Chondrocyte (in vitro differentiated cells): Measurements from ENCODE around the gene HNRNPA3. TPM values are rescaled to one million over a fixed set of nuclear protein-coding genes. Genes with fewer than 3 reads are reported as not detected.
A peak's percentile ranks its signal among the peaks of the same experiment; 100 is the strongest.
"Not testable (repeated sequence)": the region's sequence is repeated elsewhere in the genome, so short reads cannot be mapped to it uniquely, and the experiment has no call there.

ENCODE experiments used
- DNase-seq: peaks from one replicate; pipeline ENCODE4 v3.0.0; 2021; ENCODE audit warnings: mixed read lengths, low spot score
- H3K27ac Mint-ChIP-seq: one replicate; pipeline ENCODE4 v1.8.0; 2021; ENCODE audit warnings: mild to moderate bottlenecking, moderate library complexity, mixed read lengths; ENCODE audit not compliant: unreplicated experiment
- H3K27me3 Mint-ChIP-seq: 2 replicates; pipeline ENCODE4 v1.8.0; 2021; ENCODE audit warnings: low read depth, mixed read lengths
- H3K36me3 Mint-ChIP-seq: 2 replicates; pipeline ENCODE4 v1.8.0; 2021; ENCODE audit warnings: low read depth, mixed read lengths
- H3K4me1 Mint-ChIP-seq: 2 replicates; pipeline ENCODE4 v1.8.0; 2021; ENCODE audit warnings: low read depth, mild to moderate bottlenecking, mixed read lengths
- H3K4me3 Mint-ChIP-seq: one replicate; pipeline ENCODE4 v1.8.0; 2021; ENCODE audit warnings: mild to moderate bottlenecking, moderate library complexity, mixed read lengths; ENCODE audit not compliant: unreplicated experiment
- H3K9me3 Mint-ChIP-seq: 2 replicates; pipeline ENCODE4 v1.8.0; 2021; ENCODE audit warnings: low read depth, mixed read lengths
- total RNA-seq: library from RNA; stranded (reverse); gene quantifications from 3 replicates; pipeline ENCODE4 v1.2.1, GENCODE V29; 2021
- TF ChIP-seq, protein P1 (sequence below): fragments of 200-600 bp; sonication (generic); IDR thresholded peaks from 2 replicates; pipeline ENCODE4 v1.5.0; 2021; ENCODE audit warnings: antibody characterized with exemption, mild to moderate bottlenecking, moderate library complexity

HNRNPA3 gene
- total RNA-seq, 1 donor from 2014 or later: 98.0 TPM

- peaks cover 43% of the 10 kb centered on the region for H3K4me1 Mint-ChIP-seq
- peaks cover 19% of the 10 kb centered on the region for H3K36me3 Mint-ChIP-seq
- H3K27me3 Mint-ChIP-seq: no peaks in the 10 kb centered on the region
- TF ChIP-seq, protein P1, sequence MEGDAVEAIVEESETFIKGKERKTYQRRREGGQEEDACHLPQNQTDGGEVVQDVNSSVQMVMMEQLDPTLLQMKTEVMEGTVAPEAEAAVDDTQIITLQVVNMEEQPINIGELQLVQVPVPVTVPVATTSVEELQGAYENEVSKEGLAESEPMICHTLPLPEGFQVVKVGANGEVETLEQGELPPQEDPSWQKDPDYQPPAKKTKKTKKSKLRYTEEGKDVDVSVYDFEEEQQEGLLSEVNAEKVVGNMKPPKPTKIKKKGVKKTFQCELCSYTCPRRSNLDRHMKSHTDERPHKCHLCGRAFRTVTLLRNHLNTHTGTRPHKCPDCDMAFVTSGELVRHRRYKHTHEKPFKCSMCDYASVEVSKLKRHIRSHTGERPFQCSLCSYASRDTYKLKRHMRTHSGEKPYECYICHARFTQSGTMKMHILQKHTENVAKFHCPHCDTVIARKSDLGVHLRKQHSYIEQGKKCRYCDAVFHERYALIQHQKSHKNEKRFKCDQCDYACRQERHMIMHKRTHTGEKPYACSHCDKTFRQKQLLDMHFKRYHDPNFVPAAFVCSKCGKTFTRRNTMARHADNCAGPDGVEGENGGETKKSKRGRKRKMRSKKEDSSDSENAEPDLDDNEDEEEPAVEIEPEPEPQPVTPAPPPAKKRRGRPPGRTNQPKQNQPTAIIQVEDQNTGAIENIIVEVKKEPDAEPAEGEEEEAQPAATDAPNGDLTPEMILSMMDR: no peak
- H3K4me3 Mint-ChIP-seq: peak overlapping the region; percentile 91
- DNase-seq: peak; percentile 95
- no peaks in the 10 kb centered on the region for H3K9me3 Mint-ChIP-seq
- peak overlapping the region; percentile 98 for H3K27ac Mint-ChIP-seq
These were observed 580 bp downstream of the HNRNPA3 start for GRCh38 chr2:177212891-177213856.

DNA sequence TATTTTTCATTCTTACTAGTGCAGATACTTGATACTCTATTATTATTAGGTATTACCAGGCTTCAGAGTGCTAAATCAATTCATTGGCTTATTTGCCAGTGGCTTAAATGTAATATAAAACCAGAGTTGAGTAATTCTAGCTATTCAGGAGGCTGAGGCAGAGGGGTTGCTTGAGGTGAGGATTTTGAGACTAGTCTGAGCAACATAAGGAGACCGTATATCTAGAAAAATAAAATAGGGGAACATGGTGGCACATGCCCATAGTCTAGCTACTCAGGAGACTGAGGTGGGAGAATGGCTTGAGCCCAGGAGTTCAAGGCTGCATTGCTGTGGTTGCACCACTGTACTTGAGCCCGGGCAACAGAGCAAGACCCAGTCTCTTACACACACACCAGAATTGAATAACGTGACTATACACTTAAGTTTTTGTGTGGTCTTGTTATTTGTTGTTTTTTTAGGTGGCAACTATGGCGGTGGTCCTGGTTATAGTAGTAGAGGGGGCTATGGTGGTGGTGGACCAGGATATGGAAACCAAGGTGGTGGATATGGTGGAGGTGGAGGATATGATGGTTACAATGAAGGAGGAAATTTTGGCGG, 4.8 kb downstream of the HNRNPA3 start:
- Mint-ChIP-seq H3K36me3 (peaks cover 39% of the 10 kb centered on the region), H3K27me3 (no peaks in the 10 kb centered on the region), H3K27ac (peak overlapping the region; percentile 54), H3K4me1 (peaks cover 35% of the 10 kb centered on the region), H3K4me3 (no peak overlapping the region), H3K9me3 (no peaks in the 10 kb centered on the region)
- TF ChIP-seq, protein P1: no peak
- no peak for DNase-seq

DNA sequence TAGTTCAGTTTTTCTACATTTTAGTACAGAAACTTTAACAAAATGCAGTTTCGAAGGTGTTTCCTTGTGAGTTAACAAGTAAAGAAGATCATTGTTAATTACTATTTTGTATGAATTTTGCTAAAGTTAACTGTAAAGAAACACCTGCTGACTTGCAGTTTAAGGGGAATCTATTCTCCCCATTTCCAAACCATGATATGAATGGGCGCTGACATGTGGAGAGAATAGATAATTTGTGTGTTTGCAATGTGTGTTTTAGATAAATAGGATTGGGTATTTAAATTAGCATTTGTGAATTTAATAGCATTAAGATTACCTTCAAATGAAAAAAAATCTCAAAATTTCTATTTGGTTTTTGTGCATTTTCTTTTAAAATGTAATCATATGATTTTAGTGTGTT, 7.2 kb downstream of the HNRNPA3 start:
- not testable (repeated sequence) for H3K27ac Mint-ChIP-seq, H3K4me3 Mint-ChIP-seq, DNase-seq, H3K27me3 Mint-ChIP-seq, H3K9me3 Mint-ChIP-seq
- H3K36me3 Mint-ChIP-seq: peaks cover 37% of the 10 kb centered on the region
- H3K4me1 Mint-ChIP-seq: peaks cover 27% of the 10 kb centered on the region

GRCh38 chr2:177221534-177221933, 8.9 kb downstream of the HNRNPA3 start:
- Mint-ChIP-seq H3K4me1 (peaks cover 17% of the 10 kb centered on the region), H3K9me3 (no peaks in the 10 kb centered on the region), H3K27me3 (no peaks in the 10 kb centered on the region), H3K36me3 (peaks cover 29% of the 10 kb centered on the region), H3K4me3 (no peak overlapping the region), H3K27ac (peak overlapping the region; percentile 32)
- no peak for DNase-seq
- TF ChIP-seq, protein P1: no peak

DNA sequence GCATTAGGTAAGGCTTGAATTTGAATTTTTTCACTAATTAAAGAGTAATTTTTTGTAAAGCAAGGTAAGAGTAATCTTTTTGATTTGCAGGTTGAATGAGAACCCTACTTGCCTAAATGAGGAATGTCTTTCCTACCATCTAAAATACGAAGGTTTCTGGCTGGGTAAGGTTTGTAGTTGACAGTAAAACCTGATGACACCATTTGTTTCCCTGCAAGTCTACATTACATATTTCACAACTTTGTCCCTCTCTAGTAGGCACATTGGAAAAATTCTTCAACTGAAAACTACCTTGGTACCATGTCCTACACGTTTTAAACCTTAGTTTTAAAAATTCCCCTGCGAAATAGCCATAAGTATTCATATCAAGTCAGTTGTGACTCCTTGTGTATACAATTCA, 9.4 kb downstream of the HNRNPA3 start:
- Mint-ChIP-seq H3K9me3 (no peaks in the 10 kb centered on the region), H3K4me3 (no peak overlapping the region), H3K27ac (peak overlapping the region; percentile 60), H3K27me3 (no peaks in the 10 kb centered on the region), H3K36me3 (peaks cover 26% of the 10 kb centered on the region), H3K4me1 (peaks cover 18% of the 10 kb centered on the region)
- no peak for DNase-seq
- TF ChIP-seq, protein P1: no peak

DNA sequence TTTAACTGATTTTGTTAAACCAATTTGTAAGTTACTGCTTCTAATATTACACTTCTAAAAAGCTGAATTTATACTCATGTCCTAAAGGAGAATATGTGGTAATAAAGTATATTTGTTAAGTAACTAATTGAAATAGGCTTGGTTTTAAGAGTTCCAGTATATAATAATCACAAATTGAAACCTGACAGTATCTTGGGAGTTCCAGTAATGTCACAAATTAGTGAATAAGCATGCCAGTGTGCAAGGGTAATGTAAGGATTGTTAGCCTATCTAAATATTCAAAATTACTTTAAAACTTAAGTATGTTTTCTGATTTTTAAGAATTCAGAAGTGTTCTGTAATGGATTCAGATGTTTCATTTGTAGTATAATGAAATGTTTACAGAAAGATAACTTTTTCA, 10.8 kb downstream of the HNRNPA3 start:
- peaks cover 19% of the 10 kb centered on the region for H3K36me3 Mint-ChIP-seq
- not testable (repeated sequence) for H3K9me3 Mint-ChIP-seq

More for the DNA sequence above, 10.8 kb downstream of the HNRNPA3 start:
- not testable (repeated sequence) for H3K27me3 Mint-ChIP-seq, H3K27ac Mint-ChIP-seq, H3K4me3 Mint-ChIP-seq, DNase-seq
- peaks cover 25% of the 10 kb centered on the region for H3K4me1 Mint-ChIP-seq
